Omental fat pad (tissue), 4 donors: ENCODE measurements around the gene PALMD. TPM values are rescaled to one million over a fixed set of nuclear protein-coding genes. Genes with fewer than 3 reads are reported as not detected.

Source experiments
- ATAC-seq: fragments of 150-250 bp; one replicate; pipeline ENCODE4 v1.9.1; 2016; ENCODE audit warnings: mild to moderate bottlenecking, moderate library complexity; ENCODE audit not compliant: low FRiP score
- DNase-seq: peaks from one replicate; pipeline ENCODE4 v3.0.0-alpha.2; 2019; ENCODE audit warnings: low spot score
- total RNA-seq, 4 donors: library from RNA; depleted of rRNA; stranded (reverse); fragments of >200 nt; gene quantifications; one replicate each; pipeline ENCODE4 v1.1.0, GENCODE V29; 2016
- TF ChIP-seq, protein P1 (sequence below), 3 donors: fragments of 450-650 bp; IDR thresholded peaks; one replicate each; pipeline ENCODE4 v1.5.1; 2016 to 2017; ENCODE audit warnings: antibody characterized with exemption in 3 of 3, mild to moderate bottlenecking in 3 of 3, moderate library complexity in 2 of 3

The PALMD gene
- total RNA-seq, 4 donors from 2014 or later: 86.2 to 235 (median 136) TPM

GRCh38 chr1:99702221-99702620 lies 56.3 kb downstream of the PALMD start:
- ATAC-seq (no peak), DNase-seq (no peak)
- TF ChIP-seq, protein P1, sequence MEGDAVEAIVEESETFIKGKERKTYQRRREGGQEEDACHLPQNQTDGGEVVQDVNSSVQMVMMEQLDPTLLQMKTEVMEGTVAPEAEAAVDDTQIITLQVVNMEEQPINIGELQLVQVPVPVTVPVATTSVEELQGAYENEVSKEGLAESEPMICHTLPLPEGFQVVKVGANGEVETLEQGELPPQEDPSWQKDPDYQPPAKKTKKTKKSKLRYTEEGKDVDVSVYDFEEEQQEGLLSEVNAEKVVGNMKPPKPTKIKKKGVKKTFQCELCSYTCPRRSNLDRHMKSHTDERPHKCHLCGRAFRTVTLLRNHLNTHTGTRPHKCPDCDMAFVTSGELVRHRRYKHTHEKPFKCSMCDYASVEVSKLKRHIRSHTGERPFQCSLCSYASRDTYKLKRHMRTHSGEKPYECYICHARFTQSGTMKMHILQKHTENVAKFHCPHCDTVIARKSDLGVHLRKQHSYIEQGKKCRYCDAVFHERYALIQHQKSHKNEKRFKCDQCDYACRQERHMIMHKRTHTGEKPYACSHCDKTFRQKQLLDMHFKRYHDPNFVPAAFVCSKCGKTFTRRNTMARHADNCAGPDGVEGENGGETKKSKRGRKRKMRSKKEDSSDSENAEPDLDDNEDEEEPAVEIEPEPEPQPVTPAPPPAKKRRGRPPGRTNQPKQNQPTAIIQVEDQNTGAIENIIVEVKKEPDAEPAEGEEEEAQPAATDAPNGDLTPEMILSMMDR (IDR thresholded peaks at IDR 0.05): no peak

DNA sequence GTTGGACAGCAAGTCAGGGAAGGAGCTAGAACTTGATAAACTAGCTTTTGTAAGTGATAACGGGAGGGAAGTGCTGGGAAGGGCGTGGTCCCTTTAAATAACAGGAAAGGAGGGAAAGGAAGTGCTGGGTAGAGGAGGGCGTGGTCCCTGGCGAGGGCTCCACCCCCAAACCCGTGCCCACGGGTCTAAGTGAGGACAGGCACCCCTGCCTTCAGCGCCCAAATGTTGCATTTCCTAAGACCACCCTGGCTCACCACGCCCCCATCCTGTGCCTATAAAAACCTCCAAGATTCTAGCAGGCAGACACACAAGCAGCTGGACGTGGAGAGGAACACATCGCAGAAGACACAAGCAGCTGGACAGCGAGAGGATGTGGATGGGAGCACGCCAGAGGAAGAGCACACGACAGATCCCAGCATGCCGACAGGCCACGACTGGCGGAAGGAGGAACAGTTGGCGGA lies 58.5 kb downstream of the PALMD start:
- TF ChIP-seq, protein P1 (IDR thresholded peaks at IDR 0.05): no peak
- ATAC-seq (no peak), DNase-seq (no peak)

DNA sequence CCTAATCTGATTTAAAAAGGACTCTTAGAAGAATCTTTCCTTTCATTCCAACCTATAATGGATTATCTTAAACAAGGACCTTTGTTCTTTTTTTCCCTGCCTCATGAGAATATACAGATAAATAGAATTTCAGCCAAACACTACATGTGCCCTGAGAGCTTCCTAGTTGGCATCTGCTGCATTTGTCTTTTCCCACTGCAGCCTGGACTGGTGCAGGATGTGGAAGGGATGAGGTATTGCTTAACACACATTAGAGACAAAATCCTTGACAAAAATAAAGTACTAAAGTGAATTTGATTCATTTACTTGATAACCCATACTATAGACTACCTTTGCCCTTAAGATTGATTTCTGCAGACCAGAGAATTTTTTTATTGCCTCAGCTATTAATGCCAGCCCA lies 59.5 kb downstream of the PALMD start:
- no peak for ATAC-seq

GRCh38 chr1:99707535-99708142 lies 61.7 kb downstream of the PALMD start:
- TF ChIP-seq, protein P1 (IDR thresholded peaks at IDR 0.05): peak in 1 of 3 donors; percentile 46
- DNase-seq: peak; percentile 97
- peak; percentile 86 for ATAC-seq

More for the DNA sequence above, 59.5 kb downstream of the PALMD start:
- DNase-seq: no peak
- TF ChIP-seq, protein P1 (IDR thresholded peaks at IDR 0.05): no peak

DNA sequence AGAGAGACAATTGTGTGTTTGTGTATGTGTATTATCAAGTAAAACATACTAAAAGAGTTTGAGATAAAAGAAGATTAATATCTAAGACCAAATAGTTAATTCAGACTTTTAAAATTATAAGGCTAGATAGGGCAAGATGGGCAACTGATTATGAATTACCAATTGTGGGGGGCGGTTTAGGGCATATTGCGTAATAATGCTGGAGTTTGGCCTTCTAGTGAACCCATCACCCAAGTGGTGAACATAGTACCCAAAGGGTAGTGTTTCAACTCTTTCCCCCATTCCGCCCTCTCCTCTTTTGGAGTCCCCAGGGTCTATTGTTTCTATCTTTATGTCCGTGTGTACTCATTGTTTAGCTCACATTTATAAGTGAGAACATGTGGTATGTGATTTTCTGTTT lies 65.1 kb downstream of the PALMD start:
- no peak for DNase-seq
- no peak for ATAC-seq
- TF ChIP-seq, protein P1 (IDR thresholded peaks at IDR 0.05): no peak

GRCh38 chr1:99713006-99713405 lies 67.1 kb downstream of the PALMD start:
- TF ChIP-seq, protein P1 (IDR thresholded peaks at IDR 0.05): no peak
- DNase-seq (no peak), ATAC-seq (no peak)

DNA sequence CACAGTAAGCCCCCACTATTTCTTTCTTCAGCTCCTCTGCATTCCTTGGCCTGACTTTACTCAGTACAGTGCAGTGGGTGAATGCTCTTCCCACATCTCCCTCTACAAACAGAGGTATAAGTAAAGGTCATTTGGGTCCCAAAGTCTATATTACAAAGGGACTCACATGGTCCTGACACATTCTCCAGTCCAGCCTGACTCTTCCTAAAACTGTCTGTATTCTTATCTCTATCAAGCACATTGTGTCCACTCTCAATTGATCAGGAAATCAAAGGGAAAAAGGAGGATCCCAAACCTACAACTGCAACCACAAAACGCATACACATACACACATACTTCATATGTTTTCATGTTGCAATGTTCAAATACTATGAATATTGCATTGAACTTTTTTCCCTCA lies 71.1 kb downstream of the PALMD start:
- ATAC-seq (no peak), DNase-seq (no peak)
- TF ChIP-seq, protein P1 (IDR thresholded peaks at IDR 0.05): no peak
